ENCODE results near the gene LYZL1. TPM values are rescaled to one million over a fixed set of nuclear protein-coding genes. Genes with fewer than 3 reads are reported as not detected.

Gene LYZL1
- total RNA-seq, 1 donor from 2014 or later: not detected

DNA sequence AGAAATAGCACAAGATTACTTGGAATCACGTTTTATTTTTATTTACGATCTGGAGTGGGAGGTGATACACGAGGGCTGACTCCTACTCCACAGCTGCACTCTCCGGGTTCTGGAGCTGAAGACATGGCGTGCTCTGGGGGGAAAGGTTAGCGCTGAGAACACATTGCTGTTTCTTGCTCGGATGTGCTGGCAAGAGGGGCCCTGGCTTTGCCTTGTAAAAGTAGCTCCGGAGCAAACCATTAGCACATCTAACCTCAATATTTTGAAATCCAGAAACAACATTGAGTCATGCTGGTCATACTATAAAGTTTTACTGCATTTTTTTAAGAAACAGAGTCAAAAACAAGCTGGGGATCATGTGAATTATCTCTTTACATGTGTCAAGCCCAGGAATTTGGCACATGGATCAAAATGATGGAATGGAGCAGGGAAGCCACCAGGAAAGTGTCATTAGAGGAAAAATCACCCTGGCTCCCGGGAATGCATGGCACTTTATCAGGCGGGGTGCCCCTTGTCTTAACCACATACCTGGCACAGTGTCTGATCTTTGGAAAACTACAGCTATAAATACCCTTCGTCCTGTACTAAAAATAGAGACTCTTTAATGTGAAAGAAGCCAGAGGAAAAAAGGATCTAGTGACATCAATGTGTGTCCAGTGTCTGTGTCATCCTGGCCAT lies 31.6 kb upstream of the LYZL1 start:
- Histone ChIP-seq H3K27ac (peak overlapping the region; percentile 68), H3K4me3 (no peak overlapping the region), H3K27me3 (no peaks in the 10 kb centered on the region), H3K9me3 (no peaks in the 10 kb centered on the region), H3K36me3 (no peaks in the 10 kb centered on the region), H3K4me1 (peaks cover 40% of the 10 kb centered on the region)
- DNase-seq (ENCODE audit: extremely low spot score in 2 of 2): peak in 1 of 2 donors; percentile 99
- TF ChIP-seq POLR2AphosphoS5 (IDR thresholded peaks at IDR 0.05; ENCODE audit: insufficient read depth in 1 of 2, low read depth in 1 of 2) (peak; percentile 79), POLR2A (IDR thresholded peaks at IDR 0.05) (no peak)
- TF ChIP-seq, protein P1, sequence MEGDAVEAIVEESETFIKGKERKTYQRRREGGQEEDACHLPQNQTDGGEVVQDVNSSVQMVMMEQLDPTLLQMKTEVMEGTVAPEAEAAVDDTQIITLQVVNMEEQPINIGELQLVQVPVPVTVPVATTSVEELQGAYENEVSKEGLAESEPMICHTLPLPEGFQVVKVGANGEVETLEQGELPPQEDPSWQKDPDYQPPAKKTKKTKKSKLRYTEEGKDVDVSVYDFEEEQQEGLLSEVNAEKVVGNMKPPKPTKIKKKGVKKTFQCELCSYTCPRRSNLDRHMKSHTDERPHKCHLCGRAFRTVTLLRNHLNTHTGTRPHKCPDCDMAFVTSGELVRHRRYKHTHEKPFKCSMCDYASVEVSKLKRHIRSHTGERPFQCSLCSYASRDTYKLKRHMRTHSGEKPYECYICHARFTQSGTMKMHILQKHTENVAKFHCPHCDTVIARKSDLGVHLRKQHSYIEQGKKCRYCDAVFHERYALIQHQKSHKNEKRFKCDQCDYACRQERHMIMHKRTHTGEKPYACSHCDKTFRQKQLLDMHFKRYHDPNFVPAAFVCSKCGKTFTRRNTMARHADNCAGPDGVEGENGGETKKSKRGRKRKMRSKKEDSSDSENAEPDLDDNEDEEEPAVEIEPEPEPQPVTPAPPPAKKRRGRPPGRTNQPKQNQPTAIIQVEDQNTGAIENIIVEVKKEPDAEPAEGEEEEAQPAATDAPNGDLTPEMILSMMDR (IDR thresholded peaks at IDR 0.05): no peak
- intact Hi-C loops (cut with DNase I): loop anchor here (5.0 kb wide), 1 partner anchor 140 kb away; no protein-coding TSS in a partner anchor

DNA sequence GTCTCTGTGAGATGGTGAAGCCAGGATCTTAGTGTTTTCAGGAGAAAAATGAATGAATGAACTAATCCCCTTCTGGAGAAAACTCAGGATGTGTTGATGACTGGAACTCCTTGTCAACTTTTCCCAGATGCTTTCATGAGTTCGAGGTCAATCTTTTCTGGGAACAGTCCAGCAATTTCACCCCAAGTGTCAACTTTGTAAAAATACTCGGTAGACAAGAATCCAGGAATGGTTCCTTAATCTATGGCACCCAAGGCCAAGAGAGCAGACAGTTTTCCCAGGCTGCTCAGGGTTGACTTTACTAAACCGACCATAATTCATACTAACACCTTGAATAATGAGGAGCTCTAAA lies 31.1 kb upstream of the LYZL1 start:
- no peak for TF ChIP-seq POLR2A (IDR thresholded peaks at IDR 0.05)
- TF ChIP-seq POLR2AphosphoS5 (IDR thresholded peaks at IDR 0.05; ENCODE audit: insufficient read depth in 1 of 2, low read depth in 1 of 2): no peak
- TF ChIP-seq, protein P1 (IDR thresholded peaks at IDR 0.05): no peak
- Histone ChIP-seq H3K9me3 (no peaks in the 10 kb centered on the region), H3K27me3 (no peaks in the 10 kb centered on the region), H3K36me3 (no peaks in the 10 kb centered on the region), H3K4me1 (peaks cover 39% of the 10 kb centered on the region), H3K27ac (peak overlapping the region; percentile 68), H3K4me3 (no peak overlapping the region)
- intact Hi-C loops (cut with DNase I): loop anchor here (5.0 kb wide), 1 partner anchor 140 kb away; no protein-coding TSS in a partner anchor
- no peak for DNase-seq (ENCODE audit: extremely low spot score in 2 of 2)

DNA sequence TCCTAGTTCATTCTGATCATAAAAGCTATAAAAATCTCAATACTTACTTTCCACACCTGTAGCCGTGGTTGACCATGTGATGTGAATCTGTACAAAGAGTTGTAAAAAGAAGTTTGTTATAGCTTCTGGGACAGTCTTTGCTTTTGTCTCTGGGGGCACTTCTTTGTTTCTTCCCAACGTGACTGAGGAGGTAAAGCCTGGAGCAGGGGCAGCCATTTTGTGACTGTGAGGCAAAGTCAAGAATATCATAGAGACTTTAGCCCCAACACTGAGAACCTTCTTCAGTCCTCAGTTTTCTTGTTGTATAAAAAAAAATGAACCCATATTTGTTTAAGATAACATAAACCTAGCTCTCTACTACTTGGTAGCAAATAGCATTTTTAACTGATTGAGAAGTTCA lies 29.4 kb upstream of the LYZL1 start:
- intact Hi-C loops (cut with DNase I): loop anchor here (5.0 kb wide), 1 partner anchor 142 kb away; no protein-coding TSS in a partner anchor
- DNase-seq (ENCODE audit: extremely low spot score in 2 of 2): no peak
- H3K9me3 ChIP-seq: no peaks in the 10 kb centered on the region
- no peaks in the 10 kb centered on the region for H3K36me3 ChIP-seq
- H3K27ac ChIP-seq: no peak overlapping the region
- no peak overlapping the region for H3K4me3 ChIP-seq
- no peak for TF ChIP-seq POLR2AphosphoS5 (IDR thresholded peaks at IDR 0.05; ENCODE audit: insufficient read depth in 1 of 2, low read depth in 1 of 2)
- TF ChIP-seq POLR2A (IDR thresholded peaks at IDR 0.05): no peak
- no peaks in the 10 kb centered on the region for H3K27me3 ChIP-seq
- peaks cover 22% of the 10 kb centered on the region for H3K4me1 ChIP-seq

DNA sequence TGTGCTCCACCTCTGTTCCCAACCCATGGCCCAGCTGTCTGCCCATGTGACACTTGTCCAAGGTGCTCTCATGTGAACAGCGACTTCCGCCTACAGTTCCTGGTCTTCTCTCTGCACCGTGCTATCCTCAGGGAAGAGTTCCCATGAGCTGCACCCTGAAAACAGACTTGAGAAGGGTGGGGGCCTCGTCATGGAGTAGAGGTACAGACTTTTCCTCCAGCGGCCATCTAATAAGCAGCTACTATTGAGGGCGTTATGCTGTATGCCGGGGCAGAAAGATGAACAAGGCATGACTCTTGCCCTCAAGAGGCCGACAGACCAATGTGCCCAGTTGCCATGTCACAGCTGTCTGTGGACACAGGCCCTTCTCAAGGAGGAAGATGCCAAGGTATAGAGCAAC lies 25.4 kb upstream of the LYZL1 start:
- H3K4me3 ChIP-seq: no peak overlapping the region
- H3K36me3 ChIP-seq: no peaks in the 10 kb centered on the region
- no peaks in the 10 kb centered on the region for H3K27me3 ChIP-seq
- intact Hi-C loops (cut with DNase I): no loop called here
- no peaks in the 10 kb centered on the region for H3K9me3 ChIP-seq
- H3K27ac ChIP-seq: no peak overlapping the region
- no peak for DNase-seq (ENCODE audit: extremely low spot score in 2 of 2)
- H3K4me1 ChIP-seq: no peaks in the 10 kb centered on the region
- TF ChIP-seq POLR2A (IDR thresholded peaks at IDR 0.05): no peak
- no peak for TF ChIP-seq POLR2AphosphoS5 (IDR thresholded peaks at IDR 0.05; ENCODE audit: insufficient read depth in 1 of 2, low read depth in 1 of 2)
- TF ChIP-seq, protein P1 (IDR thresholded peaks at IDR 0.05): no peak

DNA sequence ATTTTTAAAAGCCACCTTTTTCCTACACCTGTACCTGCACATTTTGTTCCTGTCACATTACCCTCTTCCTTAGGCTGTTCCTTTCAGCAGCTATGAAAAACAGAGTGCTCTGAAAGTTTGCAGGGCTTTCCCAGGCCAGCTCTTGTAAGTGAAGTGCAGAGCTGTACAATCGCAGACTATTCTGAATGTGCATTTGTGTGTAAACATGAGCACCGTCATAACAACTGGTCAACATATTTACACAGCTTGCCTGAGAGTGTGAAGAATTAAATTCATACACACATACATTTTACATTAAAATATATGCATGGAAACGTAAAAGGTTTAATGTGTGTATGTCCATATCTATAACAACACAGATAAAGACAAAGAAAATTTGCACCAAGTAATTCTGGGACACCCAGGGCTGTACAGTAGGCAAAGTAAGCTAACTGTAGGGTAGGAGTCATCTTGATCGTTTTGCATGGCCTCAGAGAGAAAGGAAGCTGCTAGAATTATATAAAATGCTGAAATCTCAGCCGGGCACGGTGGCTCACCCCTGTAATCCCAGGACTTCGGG lies 23.6 kb upstream of the LYZL1 start:
- H3K4me3 ChIP-seq: no peak overlapping the region
- H3K4me1 ChIP-seq: no peaks in the 10 kb centered on the region
- intact Hi-C loops (cut with DNase I): no loop called here
- no peak for TF ChIP-seq POLR2A (IDR thresholded peaks at IDR 0.05)
- TF ChIP-seq, protein P1 (IDR thresholded peaks at IDR 0.05): no peak
- TF ChIP-seq POLR2AphosphoS5 (IDR thresholded peaks at IDR 0.05; ENCODE audit: insufficient read depth in 1 of 2, low read depth in 1 of 2): no peak
- no peaks in the 10 kb centered on the region for H3K27me3 ChIP-seq
- H3K36me3 ChIP-seq: no peaks in the 10 kb centered on the region
- no peak overlapping the region for H3K27ac ChIP-seq
- DNase-seq (ENCODE audit: extremely low spot score in 2 of 2): no peak
- H3K9me3 ChIP-seq: no peaks in the 10 kb centered on the region
